Raji (cell line): ENCODE results near the gene TAF11.

Experiments used
- POLR2A ChIP-seq: IDR thresholded peaks from 2 replicates; pipeline ENCODE4 v1.6.1; 2011; ENCODE audit warnings: low read depth, low read length, control low read depth; ENCODE audit not compliant: insufficient read depth

TAF11 gene

DNA sequence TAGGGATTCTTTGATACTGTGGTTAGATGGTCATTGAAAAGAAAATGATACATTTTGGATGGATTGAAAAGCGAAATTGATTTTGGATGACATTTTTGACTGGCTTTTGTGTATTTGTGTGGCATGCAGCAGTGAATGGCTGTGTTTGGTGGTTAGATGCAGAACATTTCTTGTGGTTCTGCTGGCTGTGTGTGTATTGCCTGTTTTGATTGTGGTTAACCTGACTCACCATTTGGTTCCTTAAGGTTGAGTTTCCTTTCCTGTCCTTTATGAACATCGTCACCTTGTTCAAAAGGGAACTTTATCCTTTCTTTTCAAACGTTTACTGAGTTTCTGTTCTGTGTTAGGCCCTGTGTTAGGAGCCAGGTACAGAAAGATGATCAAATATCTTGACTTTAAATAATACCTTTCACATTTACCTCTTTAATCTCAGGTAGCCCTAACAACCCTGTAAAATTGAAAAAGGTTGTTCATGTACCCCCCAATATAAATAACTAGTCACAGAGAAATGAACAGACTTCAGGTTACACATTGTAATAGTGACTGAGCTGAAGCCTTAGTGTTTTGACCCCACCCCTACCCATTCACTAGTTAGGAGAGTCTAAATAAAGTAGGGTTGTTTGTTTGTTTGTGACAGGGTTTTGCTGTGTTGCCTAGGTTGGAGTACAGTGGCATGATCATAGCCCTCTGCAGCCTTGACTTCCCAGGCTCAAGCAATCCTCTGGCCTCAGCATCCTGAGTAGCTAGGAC, 25.0 kb upstream of the TAF11 start:
- TF ChIP-seq POLR2A, result no peak

DNA sequence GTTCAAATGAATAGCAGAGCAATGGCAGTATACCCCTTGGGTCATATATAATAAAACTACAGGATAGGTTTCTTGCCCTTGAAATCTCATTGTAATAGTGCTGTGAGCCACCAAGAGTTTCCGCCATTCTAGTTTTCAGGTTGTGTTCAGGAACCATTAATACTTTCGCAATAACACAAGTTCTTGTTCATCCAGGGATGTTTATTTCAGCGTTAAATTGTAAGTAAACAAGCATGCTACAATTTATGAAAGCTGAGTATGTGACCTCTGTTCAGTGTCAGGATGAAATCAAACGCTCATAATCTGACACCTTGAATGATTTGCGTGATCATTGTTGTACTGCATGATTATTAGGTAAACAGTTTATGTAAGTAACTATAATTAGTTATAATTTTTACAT, 24.0 kb upstream of the TAF11 start:
- TF ChIP-seq POLR2A, result no peak

DNA sequence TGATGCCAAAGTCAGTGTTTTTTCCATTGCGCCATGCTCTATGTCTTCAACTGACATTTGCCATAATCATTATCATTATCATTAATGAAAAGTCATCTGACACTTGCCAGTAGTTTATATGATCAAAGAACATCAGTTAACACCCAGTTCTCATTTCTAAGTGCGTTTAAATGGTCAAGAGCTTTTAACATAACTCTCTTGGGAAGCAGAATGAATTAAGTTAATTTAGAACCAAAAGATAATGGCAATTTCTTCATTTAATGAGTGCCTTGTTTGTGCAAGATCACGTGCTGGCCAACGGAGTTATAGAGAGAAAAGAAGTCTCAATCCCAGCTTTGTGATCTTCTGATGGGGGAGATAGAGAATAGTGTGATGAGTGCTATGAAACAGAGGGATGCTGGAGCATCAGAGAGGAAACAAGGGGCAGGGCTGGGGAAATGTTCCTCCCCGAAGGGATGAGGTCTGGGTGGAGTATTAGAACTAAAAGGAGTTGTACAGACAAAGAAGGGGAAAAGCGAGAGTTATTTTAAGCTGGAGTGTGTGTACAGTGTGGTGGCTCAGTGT, 21.6 kb upstream of the TAF11 start:
- TF ChIP-seq POLR2A, result no peak

DNA sequence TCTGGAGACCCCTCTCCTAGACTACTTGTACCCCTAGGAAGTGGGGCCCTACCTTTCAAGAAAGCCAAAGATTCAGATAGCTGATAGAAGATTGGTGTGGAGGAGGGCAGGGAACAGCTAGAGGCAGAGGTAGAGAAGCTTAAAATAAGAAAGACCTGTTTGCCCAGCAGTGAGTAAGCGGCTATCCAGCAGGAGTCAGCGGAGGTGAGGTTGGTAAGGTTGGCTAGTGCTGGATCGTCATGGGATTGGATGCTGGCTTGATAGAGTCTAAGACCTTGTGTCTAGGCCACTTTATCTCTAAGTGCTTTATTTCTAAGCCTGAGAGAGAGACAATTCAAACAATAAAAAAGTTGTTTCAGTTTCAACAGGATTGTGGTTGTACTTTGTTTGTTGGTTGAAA, 20.4 kb upstream of the TAF11 start:
- TF ChIP-seq POLR2A, result no peak

DNA sequence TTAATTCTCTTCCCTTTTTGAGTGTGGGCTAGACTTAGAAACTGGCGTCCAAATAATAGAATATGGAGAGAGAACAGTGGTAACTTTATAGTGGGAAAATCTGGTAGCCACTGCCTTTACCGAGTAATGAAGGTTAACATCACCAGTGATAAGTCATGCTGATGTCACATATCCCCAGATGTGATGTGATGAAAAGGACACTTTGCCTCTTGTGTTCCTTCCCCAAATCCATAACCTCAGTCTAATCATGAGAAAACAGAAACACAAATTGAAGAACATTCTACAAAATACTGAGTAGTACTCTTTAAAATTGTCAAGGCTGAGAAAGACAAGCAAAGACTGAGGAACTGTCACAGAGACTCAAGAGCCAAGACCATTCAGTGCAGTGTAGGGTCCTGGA, 19.0 kb upstream of the TAF11 start:
- no peak for TF ChIP-seq POLR2A

DNA sequence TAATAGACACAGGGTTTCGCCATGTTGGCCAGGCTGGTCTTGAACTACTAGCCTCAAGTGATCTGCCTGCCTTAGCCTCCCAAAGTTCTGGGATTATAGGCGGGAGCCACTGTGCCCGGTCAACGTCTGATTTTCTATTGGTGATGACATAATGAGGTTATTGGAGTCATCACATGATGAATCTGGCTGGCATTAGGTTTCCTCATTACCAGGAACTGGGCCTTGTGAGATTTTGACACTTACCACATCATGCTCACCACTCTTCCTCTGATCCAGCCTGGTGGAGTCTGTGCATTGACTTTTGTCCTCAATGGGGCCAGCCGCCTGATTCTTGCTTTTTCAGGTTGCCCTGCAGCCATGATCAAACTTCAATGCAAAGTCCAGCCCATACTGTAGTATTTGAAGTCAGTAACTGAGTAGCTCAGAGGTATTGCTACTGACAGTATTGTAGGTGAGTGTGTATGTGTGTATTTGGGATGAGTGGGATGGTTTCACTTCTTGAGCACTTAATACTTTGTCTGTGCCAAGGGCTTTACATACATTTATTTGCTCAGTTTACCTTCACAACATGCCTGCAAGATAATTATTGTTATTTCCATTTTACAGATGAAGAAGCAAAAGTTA, 17.3 kb upstream of the TAF11 start:
- TF ChIP-seq POLR2A, result no peak

DNA sequence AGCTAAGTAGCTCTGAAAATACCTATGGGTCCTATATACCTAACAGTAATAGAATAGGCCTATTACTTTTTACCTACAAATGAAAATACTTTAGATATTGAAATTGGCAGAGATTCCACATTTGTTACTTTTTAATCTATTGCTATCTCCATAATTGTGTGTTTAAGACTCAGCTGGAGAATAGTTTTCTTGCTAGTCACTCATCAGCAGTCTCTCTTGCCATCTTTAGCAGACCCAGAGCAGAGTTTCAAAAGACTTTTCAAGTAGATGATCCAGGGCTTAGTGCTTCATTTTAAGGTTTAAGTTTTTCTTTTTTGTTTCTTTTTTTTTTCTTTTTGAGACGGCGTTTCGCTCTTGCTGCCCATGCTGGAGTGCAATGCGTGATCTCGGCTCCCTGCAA, 14.1 kb upstream of the TAF11 start:
- no peak for TF ChIP-seq POLR2A

DNA sequence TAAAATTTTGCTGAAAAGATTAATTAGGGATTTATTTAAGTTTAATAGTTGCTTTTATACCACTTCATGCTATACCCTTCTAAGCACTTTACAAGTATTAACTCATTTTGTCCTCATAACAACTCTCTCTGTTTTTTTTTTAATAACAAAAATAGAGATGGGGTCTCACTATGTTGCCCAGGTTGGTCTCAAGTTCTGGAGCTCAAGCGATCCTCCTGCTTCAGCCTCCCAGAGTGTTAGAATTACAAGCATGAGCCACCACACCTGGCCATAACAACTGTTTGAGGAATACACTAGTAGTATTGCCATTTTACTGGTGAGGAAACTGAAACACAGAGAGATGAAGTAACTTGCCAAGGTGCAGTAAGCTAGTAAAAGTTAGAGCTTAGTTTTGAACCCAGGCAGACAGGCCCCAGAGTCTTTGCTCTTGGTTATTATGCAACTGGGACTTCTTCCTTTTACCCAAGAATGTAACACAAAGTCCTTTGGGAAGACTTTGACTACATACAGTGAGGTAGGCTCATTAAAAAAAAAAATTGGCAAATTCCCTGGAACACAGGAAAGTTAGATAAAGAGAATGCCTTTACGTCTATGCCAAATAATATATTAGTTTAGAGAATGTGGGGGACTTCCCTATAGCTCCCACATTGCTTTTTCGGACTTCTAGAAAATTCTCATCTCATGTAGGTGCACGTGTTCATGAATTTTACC, 12.6 kb upstream of the TAF11 start:
- no peak for TF ChIP-seq POLR2A

DNA sequence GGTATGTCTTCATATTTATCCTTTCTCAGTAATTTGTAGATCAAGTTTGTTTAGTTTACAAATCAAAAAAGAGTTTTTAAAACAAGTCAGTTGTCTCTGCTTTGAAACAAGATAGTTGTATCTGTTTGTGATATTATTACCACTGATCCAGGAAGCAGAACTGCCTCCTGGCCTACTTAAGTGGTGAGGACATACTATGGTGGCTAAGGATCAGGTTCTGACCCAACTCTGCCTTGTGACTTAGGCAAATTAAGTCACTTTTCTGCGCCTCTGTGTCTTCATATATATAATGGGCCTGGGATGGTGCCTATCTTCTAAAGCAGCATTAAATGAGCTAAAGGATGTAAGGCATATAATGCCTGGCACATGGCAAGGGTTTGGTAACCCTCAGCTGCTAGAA, 9.9 kb upstream of the TAF11 start:
- no peak for TF ChIP-seq POLR2A

DNA sequence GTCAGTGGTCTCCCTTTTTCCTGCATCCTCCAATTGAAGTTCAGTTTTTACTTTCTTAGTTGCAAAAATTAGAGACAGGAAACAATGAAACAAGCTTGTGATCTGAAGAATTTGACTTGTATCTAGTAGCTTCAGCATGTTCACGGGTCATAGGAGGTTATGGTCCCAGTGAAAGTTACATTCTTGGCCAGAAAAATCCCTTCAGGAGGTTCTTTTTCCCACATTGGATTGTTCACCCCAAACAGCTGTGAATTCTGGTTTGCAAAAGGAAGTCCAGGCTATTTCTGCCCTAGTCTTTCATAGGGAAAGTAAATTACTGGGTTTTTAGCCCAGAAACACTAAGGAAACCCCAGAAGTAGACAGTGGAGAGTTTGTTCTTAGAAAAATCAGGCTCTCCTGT, 9.3 kb upstream of the TAF11 start:
- no peak for TF ChIP-seq POLR2A

DNA sequence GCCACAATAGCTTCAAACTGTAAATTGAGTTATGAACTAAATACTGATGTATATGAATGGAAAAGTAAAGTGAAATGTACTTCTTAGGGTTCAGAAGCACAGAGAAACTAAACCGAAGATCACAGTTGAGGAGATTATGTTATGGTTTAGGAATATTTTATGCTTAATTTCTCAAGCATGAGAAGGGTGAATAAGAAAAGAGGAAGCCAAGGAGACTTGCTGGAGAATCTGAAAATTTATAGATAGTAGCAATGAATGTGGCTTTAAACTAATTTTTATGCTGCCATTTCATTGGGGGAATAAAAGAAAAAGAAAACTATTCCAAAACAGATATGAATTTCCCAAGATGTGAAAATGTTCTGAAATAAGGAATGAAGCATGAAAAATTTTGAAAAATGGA, 6.9 kb upstream of the TAF11 start:
- no peak for TF ChIP-seq POLR2A

DNA sequence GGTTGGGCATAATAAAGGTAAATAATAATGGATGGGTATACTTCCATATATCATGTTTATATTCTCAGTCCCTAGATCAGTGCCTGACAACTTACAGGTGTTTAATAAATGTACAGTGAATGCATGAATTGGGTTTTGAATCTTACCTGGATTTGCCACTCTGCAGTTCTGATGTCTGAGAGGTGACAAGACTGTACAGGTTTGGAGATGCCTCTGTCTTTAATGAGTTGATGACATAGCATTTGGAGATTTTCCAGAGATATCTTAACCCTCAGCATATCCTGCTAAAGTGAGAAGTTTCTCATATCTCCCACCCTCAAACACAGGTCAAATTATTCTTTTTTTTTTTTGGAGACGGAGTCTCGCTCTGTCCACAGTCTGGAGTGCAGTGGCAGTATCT, 3.5 kb upstream of the TAF11 start:
- no peak for TF ChIP-seq POLR2A

DNA sequence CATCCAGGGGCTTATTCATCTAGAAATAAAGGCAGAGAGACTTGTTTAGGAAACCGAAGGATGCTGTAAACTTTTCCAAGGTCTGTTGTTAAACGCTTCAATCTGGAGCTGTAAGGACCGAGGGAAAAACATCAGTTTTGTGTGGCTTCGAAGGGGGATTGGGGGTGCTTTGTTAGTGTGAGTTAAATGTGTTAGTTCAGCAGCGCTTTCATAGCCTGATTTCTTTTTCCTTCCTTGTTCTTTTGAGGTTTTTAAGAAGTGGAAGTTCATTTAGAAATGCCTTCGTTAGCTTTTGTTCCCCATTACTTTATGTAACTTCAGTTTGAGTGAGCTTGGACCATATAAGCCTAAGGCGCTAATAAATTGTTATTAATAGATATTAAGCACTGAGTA, 2.7 kb upstream of the TAF11 start:
- no peak for TF ChIP-seq POLR2A

DNA sequence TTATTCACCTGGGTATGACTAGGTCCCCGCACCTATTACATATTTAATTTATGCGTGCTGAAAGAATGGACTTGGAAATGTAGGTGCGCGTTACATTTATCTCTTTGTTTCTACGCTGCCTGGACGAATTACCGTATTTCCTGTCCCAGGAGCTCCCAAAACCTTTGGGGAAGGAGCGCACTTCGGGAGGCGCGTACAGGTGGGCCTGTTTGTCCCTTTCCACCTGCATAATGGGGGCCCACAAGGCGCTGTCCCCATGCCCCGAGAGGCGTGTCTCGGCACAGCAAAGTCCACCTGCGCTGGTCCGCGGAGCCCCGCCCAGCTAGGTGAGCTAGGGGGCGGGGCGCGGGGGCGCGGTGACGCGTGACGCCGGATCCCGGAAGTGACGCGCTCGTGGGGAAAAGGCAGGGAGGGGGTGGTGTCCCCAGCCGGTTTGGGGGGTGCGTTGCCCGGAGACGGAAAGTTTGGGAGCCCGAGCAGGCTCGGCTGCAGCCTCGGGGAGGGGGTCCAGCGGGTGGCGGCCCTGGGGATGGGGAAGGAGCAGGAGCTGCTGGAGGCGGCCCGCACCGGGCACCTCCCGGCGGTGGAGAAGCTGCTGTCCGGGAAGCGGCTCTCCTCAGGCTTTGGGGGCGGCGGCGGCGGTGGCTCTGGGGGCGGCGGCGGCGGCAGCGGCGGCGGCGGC, 1.2 kb upstream of the TAF11 start, which contains the start of gene ANKS1A:
Gene ANKS1A, plus strand, starts transcription at position 382 of the 682 bp plus-strand sequence. Its CDS starts 148 bp downstream, at position 530.
- TF ChIP-seq POLR2A, result peak; percentile 72; the same call in 1 of the 2 replicates

DNA sequence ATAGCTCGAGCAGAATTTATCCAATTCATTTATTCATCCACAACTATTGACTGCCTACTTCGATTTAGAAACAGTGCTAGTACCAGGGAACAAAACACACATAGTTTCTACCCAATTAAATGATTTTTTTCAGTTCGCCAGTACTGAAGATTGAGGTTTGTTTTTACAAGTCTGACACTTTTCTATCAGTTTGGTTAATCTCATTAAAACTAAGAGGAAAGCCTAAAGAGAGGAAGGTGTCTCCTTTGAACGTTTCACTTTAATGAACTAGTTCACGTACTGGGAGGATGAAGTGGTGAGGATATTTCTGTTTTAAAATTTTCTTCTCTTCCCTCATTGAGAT, 643 bp upstream of the TAF11 start:
- no peak for TF ChIP-seq POLR2A
